Middle frontal gyrus (tissue), 1 donor: ENCODE results near the gene C1QTNF12.
"Not testable (repeated sequence)": the region's sequence is repeated elsewhere in the genome, so short reads cannot be mapped to it uniquely, and the experiment has no call there.

Experiments
- DNase-seq: peaks from one replicate; pipeline ENCODE4 v3.0.0-alpha.2; 2015; ENCODE audit warnings: low spot score; ENCODE audit errors: extremely low spot score

C1QTNF12 gene

DNA sequence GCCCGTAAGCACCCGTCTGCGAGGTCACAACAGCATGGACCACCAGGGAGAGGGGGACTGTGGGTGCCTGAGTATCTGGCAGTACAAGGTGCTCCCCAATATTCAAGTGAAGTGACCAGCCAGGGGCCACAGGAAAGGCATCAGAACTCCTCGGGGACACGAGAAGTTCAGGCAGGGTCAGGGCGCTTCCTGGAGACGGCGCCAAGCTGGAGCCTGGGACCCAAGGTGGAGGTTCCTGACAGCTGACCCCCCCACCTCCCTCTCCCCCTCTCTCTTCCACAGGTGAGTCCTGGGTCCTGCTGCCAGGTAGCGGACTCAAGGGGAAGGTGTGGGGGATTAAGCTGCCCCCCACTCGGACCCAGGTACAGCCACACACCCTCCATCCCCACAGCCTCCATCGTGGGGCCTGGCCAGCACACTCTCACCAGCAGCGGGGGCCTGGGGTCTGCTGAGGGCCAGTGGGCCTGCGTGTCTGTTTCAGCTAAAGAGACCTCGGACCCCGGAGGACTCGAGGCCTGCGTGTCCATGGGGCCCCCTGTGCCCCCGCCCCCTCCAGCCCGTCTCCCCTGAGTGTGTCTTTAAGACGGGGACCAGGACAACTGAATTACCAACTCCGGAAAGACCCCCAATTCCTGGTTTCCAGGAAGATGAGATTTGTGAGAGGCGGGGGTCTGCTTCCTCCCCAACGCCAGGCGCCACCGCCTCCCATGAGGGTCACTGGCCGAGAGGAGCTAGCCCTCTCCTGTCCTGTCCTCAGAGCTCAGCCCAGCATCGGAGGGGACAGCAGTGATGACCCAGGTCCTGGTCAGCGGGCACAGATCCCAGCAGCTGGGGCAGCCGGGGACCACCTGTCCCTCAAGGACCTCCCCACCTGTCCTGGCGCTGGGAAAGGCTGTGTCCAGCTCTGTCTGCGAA, 46.3 kb downstream of the C1QTNF12 start:
- DNase-seq: no peak

DNA sequence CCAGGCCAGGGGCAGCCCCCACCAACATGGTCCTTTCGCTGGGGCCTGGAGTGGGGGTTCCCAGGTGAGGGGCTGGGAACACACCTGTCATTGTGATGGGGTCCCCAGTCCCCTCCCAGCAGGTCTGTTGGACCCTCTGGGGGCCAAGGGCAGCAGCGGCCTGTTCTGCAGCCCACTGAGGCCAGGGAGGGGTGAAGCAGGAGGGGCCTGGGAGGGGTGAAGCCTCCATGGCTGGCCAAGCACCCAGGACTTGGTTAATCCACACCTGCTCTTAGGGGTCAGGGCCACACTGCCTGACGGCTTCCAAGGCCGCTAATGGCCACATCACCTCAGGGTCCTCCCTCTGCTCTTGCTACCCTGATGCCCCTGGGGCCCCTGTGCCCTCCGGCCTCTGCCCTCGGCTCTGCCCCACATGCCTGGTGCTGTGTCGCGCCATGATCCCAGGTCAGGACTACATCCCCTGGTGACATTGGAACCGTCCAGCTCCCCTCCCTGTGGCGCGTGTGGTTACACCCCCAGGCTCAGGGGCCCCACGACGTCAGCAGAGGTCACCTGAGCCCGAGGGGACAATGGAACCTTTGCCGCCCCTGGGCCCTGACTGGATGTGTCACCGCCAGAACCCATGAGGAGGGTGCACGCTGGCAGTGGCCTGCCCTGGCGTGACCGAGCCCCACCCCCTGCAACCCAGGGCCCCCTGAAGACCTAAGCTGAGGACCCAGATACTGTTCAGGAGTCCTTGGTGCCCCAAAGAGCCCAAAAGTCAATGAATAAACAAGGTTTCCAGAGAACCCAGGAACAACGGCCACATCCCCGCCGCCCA, 47.2 kb downstream of the C1QTNF12 start:
- DNase-seq: no peak

DNA sequence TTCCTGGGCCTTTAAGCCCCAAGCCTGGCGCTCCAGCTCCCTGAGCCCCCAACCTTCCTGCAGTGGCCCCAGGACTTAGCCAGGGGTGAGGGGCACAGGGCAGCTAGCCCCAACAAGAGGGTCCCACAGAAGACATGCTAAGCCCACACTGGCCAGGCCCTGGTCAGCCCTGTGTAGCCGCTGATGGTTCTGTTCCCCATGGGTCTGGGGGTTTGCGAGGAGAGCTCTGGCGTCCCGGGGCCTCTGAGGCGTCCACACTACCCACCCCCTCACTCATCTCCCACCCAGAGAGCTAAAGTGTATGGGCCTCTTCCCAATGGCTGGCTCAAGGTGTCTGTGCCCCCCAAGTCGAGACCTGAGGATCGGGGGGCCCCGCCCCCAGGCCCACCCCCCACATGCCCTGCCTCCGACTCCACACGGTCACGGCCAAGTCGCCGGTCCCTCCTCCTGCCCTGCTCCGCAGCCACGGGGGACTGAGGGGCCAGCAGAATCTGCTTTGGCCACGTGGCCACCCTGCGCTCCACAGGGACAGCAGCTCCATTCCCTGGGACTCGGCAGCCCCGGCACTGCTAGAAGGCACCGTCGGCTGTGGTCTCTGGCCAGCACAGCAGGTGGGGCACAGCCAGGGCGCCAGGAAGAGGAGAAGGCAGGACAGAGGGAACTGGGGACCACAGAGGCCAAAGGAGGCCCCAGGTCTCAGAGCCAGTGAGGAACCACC, 47.9 kb downstream of the C1QTNF12 start:
- DNase-seq: no peak

DNA sequence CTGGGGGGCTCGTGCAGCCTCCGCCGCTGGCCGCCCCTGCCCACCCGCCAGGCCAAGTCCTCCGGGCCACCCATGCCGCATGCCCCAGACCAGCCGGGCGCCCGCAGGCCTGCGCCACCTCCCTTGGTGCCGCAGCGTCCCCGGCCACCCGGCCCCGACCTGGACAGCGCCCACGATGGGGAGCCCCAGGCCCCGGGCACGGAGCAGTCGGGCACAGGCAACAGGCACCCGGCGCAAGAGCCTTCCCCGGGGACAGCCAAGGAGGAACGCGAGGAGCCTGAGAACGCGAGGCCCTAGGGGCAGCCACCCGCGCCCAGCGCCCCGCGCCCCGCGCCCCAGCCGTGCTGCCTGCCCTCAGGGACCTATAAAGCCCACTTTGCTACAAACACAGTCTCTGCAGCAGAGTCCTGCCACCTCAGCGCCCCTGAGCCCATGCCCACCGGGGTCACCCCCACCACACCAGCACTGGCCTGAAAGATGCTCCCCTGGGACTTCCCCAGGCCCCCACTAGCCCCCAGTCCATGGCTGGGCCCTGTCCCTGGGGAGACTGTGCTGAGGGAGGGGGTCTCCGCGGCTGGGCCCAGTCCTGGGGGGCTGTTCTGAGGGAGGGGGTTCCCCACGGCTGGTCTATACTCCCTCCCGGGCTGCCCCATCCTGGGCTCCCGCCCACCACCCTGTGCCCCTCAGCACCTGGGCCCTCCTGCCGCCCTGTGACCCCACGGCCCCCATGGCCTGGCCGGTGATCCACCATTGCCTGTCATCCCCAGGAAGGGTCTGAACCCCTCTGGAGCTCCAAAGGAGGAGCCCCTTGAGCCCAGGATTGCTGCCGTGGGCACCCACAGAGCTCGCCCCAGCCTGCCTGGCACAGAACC, 48.7 kb downstream of the C1QTNF12 start:
- no peak for DNase-seq

DNA sequence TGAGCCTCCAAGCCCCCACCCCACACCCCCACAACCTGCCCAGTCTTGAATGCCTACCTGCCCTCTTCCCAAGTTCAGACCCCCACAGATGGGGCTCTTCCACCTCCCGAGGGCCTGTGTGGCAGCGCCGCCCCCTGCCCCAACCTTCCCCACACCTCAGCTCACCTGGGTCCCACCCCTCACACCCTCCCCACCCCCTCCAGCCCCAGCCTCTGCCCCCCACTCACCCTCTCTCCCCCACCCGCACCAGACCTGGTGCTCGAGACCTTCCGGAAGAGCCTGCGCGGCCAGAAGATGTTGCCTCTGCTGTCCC, 49.4 kb downstream of the C1QTNF12 start:
- no peak for DNase-seq

DNA sequence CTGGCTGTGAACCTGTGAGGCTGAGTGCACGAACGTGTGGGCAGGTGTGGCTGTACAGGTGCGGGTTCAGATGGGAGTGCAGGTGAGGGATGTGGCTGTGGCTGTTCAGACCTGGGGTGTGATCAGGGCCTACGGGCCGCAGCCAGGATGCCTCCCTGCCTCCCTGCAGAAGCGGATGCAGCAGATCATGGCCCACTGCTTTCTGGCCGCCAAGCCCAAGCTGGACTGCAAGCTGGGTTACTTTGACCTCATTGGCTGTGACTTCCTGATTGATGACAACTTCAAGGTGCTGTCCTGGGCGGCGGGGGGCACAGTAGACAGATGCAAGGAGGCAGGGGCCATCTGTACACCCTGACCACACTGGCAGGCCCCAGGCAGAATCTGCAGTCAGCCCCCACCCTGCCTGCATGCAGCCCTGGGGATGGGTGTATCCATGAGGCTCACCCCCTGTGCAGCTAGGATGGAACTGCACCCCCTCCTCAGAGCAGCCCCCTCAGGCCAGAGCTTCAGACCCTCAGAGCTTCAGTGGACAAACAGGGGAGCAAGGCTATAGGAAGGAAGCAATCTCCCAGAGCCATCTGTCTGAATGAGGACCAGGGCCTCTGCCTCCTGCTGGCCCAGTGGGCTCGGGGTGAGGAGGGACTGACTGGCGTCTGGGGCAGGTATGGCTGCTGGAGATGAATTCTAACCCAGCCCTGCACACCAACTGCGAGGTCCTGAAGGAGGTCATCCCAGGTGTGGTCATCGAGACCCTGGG, 49.9 kb downstream of the C1QTNF12 start:
- DNase-seq: no peak

DNA sequence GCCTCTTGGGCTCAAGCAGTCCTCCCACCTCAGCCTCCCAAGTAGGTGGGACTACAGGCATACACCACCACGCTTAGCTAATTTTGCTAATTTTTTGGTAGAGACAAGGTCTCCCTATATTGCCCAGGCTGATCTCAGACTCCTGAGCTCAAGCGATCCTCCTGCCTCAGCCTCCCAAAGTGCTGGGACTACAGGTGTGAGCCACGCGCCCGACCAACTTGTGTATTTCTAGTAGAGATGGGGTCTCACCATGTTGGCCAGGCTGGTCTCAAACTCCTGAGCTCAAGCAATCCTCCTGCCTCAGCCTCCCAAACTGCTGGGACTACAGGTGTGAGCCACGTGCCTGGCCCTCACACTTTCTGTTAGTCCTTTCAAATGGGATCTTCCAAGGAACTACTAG, 50.8 kb downstream of the C1QTNF12 start:
- DNase-seq: not testable (repeated sequence)

DNA sequence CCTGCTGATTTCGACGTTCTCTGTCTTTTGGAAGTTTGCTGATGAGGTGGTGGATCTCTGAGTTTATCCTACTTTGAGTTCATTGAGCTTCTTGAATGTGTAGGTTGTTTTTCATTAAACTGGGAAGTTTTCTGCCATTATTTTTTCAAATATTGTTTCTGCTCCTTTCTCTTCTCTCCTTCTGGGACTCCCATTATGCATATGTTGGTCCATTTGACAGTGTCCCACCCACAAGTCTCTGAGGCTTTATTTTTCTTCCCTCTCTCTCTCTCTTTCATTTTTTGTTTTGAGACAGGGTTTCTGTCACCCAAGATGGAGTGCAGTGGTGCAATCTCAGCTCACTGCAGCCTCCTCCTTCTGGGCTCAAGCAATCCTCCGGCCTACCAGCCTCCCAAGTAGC, 51.8 kb downstream of the C1QTNF12 start:
- DNase-seq: no peak
